Bronchial smooth muscle cell (primary cell): ENCODE measurements around the gene SIGLEC7. TPM values are rescaled to one million over a fixed set of nuclear protein-coding genes. Genes with fewer than 3 reads are reported as not detected.

ENCODE experiments used
- total RNA-seq: library from RNA; depleted of rRNA; stranded (reverse); fragments of >200 nt; gene quantifications from 2 replicates; pipeline ENCODE4 v1.2.1, GENCODE V29; 2014

Gene SIGLEC7
- not detected in 2 replicates for total RNA-seq

DNA sequence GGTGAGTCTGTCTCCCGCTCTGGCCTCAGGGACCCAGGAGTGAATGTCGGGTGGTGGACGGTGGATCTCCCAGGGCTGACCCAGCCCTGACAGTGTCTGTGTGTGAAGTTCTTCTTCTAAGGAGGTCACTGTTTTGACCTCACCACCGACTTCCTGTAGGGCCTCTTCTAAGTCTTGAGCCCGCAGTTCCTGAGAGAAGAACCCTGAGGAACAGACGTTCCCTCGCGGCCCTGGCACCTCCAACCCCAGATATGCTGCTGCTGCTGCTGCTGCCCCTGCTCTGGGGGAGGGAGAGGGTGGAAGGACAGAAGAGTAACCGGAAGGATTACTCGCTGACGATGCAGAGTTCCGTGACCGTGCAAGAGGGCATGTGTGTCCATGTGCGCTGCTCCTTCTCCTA, at the start of gene SIGLEC7:
Gene SIGLEC7 (plus strand): TSS at position 183 of the 400 bp plus-strand sequence. CDS start 69 bp downstream, at position 252.

DNA sequence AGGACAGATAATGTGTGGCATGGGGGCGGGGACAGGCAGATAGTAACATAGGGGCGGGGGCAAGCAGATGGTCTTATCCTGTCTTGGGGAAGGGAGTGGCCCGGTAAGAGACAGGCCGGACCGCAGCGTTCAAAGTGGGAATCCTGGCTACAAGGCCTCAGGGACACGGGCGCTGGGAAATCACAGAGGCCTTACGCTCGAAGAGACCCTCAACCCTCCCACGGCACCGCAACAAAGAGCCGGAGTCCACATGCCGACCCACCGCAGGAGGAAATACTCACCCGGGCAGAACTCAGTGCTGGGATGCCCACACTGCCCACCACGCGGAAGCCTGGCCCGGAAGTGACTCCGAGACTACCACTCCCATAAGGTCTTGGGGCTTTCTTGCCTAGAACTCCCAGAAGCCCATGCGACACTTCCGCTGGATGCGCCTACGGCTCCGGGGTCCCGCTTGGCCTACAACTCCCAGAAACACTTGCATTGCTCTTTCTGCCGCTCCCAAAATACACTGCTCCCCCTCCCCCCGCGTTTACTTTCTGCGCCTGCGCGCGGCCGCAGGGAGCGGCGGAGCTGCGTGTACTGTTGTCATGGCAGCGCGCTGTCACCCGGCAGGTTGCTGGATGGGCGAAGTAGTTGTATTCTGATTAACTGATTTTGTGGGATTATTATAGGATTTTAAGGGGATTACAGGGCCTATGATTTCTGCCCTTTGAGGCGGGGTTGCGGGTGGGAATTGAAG, 33.9 kb upstream of the SIGLEC7 start, which contains the start of gene CTU1:
Gene CTU1 (minus strand): TSS at position 344 of the 739 bp plus-strand sequence. CDS start 3,840 bp downstream, outside the sequence.

DNA sequence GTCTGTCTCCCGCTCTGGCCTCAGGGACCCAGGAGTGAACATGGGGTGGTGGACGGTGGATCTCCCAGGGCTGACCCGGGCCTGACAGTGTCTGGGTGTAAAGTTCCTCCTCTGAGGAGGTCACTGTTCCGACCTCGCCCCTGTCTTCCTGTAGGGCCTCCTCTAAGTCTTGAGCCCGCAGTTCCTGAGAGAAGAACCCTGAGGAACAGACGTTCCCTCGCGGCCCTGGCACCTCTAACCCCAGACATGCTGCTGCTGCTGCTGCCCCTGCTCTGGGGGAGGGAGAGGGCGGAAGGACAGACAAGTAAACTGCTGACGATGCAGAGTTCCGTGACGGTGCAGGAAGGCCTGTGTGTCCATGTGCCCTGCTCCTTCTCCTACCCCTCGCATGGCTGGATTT, 17.4 kb upstream of the SIGLEC7 start, which contains the start of gene SIGLEC9:
Gene SIGLEC9 (plus strand): TSS at position 178 of the 400 bp plus-strand sequence. CDS start 69 bp downstream, at position 247.

Other genes with a start within 250 kb of the SIGLEC7 start
- not detected in 2 replicates for gene KLK4, start 230.9 kb upstream of the SIGLEC7 start, total RNA-seq
- 0.34 TPM in 1 of 2 replicates, not detected in the other for gene KLK5, start 189.3 kb upstream of the SIGLEC7 start, total RNA-seq
- not detected in 2 replicates for gene KLK6, start 172.7 kb upstream of the SIGLEC7 start, total RNA-seq
- not detected in 2 replicates for gene KLK7, start 158.4 kb upstream of the SIGLEC7 start, total RNA-seq
- gene KLK8, start 140.7 kb upstream of the SIGLEC7 start, total RNA-seq = not detected in 2 replicates
- gene KLK10, start 122.6 kb upstream of the SIGLEC7 start, total RNA-seq = not detected in 2 replicates
- gene KLK11, start 115.7 kb upstream of the SIGLEC7 start, total RNA-seq = 0.17 TPM in 1 of 2 replicates, not detected in the other
- not detected in 2 replicates for gene KLK12, start 107.3 kb upstream of the SIGLEC7 start, total RNA-seq
- not detected in 2 replicates for gene KLK13, start 77.2 kb upstream of the SIGLEC7 start, total RNA-seq
- gene KLK14, start 59.4 kb upstream of the SIGLEC7 start, total RNA-seq = not detected in 2 replicates
- 2.4 and 4.3 TPM in 2 replicates for gene CTU1, start 33.9 kb upstream of the SIGLEC7 start, total RNA-seq
- gene SIGLEC9, start 17.4 kb upstream of the SIGLEC7 start, total RNA-seq = under 0.01 TPM in 1 of 2 replicates, not detected in the other
- not detected in 2 replicates for gene CD33, start 82.8 kb downstream of the SIGLEC7 start, total RNA-seq
- not detected in 2 replicates for gene SIGLECL1, start 108.8 kb downstream of the SIGLEC7 start, total RNA-seq
- gene IGLON5, start 169.3 kb downstream of the SIGLEC7 start, total RNA-seq = not detected in 2 replicates
- gene VSIG10L, start 199.8 kb downstream of the SIGLEC7 start, total RNA-seq = 0.32 and 0.43 TPM in 2 replicates
- gene ETFB, start 224.1 kb downstream of the SIGLEC7 start, total RNA-seq = 405 and 442 TPM in 2 replicates
- not detected in 2 replicates for gene CLDND2, start 226.7 kb downstream of the SIGLEC7 start, total RNA-seq
- not detected in 2 replicates for gene NKG7, start 230.4 kb downstream of the SIGLEC7 start, total RNA-seq
- not detected in 2 replicates for gene LIM2, start 245.7 kb downstream of the SIGLEC7 start, total RNA-seq
- not detected in 2 replicates for gene C19orf84, start 248.3 kb downstream of the SIGLEC7 start, total RNA-seq